Measurements from ENCODE around the gene NFKB1.

- no peak for TF ChIP-seq ATF6 (CRISPR knock-in tag; IDR thresholded peaks at IDR 0.05)
- no peak for TF ChIP-seq KDM1A (IDR thresholded peaks at IDR 0.05)
- no peak for TF ChIP-seq FOSL1 (tag; conservative IDR thresholded peaks at IDR 0.05)
- no peak for TF ChIP-seq IFI16 (CRISPR knock-in tag; IDR thresholded peaks at IDR 0.05)
- no peak for TF ChIP-seq RBFOX2 (IDR thresholded peaks at IDR 0.05; ENCODE audit: low read depth, low read length)
- TF ChIP-seq CBX3 (IDR thresholded peaks at IDR 0.05; ENCODE audit: borderline replicate concordance in 1 of 2, low read length in 2 of 2): no peak
- no peak for TF ChIP-seq FOXM1 (IDR thresholded peaks at IDR 0.05; ENCODE audit: low read depth)
- no peak for TF ChIP-seq FOXM1 (CRISPR knock-in tag; IDR thresholded peaks at IDR 0.05; ENCODE audit: low read depth)
- TF ChIP-seq ZZZ3 (IDR thresholded peaks at IDR 0.05): no peak
- TF ChIP-seq ARHGAP35 (IDR thresholded peaks at IDR 0.05; ENCODE audit: partially characterized antibody): no peak
- TF ChIP-seq HDAC2 (IDR thresholded peaks at IDR 0.05): no peak
- no peak for TF ChIP-seq GATAD2B (IDR thresholded peaks at IDR 0.05; ENCODE audit: borderline replicate concordance)
- no peak for TF ChIP-seq DACH1 (IDR thresholded peaks at IDR 0.05; ENCODE audit: partially characterized antibody)
Measured at GRCh38 chr4:102614801-102615200, 113.6 kb downstream of the NFKB1 start.

Measured in K562 (cell line).